GM21786 (cell line): ENCODE data around the gene USP34.

Experiments used
- ATAC-seq: cut with Tn5 transposase; IDR thresholded peaks from one replicate; pipeline ENCODE4 v1.9.1; 2021; ENCODE audit not compliant: unreplicated experiment

The USP34 gene

DNA sequence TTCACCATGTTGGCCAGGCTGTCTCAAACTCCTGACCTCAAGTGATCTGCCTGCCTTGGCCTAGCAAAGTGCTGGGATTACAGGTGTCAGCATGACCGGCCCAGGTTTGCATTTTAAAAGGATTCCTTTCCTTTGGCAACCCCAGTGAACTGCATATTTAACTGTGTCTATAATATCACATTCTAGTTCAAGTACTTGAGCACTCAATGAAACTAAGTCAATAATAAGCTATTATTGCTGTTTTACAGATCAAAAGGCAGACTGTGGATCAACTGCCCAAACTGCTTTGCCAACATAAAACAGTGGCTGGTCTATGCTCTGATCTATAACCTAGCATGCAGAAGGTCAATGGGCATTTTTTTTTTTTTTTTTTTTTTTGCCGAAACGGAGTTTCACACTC lies 144.5 kb downstream of the USP34 start:
- ATAC-seq = no peak

DNA sequence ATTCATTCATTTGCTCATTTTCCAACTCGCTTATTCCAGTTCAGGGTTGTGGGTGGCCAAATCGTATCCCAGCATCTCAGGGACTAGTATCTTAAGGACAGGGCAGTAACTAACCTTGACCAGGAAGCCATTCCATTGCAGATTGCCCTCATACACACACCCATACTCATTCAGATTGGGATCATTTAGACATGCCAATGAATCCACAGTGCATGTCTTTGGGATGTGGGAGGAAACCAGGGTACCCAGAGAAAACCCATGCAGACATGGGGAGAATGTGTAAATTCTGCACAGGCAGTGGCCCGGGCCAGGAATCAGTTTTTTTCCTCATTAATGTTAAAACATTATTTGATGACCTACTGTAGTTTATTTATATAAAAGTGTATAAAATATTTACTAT lies 150.7 kb downstream of the USP34 start:
- ATAC-seq = no peak

DNA sequence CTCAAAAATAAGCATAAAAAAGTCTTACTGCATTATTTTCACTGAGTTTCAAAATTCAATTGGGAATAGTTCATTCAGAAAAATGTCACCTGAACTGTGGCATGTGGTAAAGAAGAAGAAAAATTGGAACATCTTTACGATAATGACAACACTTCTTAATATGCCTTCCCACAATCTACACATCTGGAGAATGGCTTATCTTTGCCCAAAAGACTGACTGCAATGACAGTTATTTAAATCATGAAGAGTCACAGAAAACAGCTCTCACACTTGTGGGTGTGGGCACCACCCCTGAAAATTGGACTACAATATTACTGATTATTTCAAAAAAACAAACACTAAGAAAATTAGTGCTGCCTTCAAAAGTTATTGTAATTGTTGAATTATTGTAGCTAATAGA lies 152.3 kb downstream of the USP34 start:
- no peak for ATAC-seq

DNA sequence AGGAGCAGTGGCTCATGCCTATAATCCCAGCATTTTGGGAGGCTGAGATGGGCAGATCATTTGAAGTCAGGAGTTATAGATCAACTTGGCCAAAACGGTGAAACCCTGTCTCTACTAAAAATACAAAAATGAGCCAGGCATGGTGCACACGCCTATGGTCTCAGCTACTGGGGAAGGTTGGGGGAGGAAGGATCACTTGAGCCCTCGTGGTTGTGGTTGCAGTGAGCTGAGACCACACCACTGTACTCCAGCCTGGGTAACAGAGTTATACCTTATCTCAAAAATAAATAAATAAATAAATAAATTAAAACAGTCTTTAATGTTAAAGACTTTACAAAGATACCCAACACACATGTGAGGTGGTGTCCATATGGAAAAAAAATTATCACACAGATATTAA lies 174.9 kb downstream of the USP34 start:
- ATAC-seq = no peak

DNA sequence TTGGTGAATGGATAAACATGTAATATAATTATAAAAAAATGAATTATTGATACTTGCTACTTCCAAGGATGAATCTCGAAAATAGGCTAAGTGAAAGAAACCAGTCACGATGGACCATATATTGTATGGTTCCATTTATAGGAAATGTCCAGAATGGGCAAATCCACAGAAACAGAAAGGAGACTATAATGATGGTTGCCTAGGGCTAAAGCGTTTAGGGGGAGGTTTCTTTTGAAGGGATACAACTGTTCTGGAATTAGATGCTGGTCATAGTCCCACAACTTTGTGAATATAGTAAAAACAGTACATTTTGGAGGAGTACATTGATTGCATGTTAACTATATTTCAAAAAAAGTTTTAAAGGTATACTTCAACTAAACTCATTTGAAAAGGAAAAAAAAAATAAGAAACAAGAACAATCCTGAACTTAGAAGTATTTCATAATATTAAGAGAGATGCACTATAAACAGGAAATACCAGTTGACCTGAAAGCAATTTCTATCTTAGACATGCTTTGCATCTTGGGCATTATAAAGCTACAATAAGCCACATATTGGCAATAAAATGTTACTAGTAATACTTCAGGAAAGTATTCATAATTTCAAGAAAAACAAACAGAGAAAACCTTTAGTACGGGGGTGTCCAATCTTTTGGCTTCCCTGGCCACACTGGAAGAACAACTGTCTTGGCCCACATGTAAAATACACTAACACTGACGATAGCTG lies 178.9 kb downstream of the USP34 start:
- no peak for ATAC-seq

DNA sequence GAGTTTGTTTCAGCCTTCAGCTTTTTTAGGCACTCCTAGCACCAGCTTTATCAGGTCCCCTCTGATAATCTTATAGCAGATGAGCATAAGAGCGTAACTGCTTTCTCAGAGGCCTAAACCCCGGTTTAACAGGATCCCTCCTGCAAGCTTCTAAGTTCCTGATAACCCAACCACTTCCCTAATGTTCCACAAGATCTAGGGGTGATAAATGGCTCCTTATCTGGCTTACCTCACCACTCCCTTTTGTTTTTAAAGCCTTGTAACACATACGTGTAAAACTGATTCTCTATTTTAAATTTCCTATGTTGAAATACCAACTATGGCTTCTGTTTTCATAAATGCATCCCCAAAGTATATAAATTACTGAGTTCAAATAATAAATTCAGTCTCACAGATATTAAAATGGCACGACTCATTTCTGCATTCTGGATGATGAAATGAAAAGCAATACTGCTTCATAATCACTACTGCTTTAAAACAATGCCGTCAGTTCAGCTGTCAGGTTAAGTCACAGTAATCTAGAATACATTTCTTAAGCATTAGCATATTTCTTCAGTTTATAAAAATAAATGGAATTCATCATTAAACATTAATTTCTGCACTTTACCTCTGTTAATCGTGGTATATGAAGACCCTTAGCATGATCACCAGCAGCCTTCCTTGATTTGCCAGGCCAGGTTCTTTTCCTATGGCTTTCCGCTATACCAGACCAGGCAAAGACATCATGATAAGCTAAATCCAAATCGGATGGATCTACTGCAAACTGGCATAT lies 182.6 kb downstream of the USP34 start:
- no peak for ATAC-seq

DNA sequence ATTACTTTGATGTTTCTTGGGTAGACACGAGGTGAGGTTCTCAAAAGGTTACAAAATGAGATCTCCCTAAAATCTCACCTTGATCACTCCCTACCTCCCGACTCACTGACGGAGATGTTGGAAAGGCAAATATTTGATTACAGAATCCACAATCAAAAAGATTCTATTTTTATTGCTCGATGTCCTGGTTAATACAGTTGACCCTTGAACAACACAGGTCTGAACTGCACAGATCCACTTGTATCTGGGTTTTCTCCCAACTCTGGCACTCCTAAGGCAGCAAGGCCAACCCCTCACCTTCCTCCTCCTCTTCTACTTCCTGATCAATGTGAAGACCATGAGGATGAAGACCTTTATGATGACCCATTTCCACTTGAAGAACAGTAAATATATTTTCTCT lies 183.6 kb downstream of the USP34 start:
- ATAC-seq = no peak

DNA sequence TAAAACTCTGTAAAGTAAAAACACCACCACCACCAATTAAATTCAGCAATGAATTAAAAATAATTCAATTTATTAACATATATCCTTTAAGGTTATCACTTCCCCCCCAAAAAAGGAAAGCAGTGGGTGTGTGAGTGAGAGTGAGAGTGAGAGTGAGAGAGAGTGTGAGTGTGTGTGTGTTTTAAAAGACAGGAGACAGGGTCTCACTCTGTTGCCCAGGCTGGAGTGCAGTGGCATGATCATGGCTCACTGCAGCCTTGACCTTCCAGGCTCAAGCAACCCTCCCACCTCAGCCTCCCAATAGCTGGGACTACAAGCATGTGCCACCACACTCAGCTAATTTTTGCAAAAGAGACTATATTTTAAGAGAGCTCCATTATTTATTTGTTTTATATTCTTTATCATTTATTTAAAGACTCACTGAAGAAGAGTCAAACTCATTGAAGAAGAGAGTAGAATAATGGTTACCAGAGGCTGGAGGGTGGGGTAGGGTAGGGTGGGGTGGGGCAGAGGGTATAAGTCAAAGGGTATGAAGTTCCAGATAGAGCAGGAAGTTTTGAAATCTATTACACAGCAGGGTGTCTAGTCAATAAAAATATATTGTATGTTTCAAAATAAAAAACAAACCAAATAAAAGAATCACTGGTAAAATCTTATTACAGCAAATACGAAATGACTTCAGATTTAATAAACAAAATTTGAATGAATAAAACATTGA lies 187.3 kb downstream of the USP34 start:
- no peak for ATAC-seq

DNA sequence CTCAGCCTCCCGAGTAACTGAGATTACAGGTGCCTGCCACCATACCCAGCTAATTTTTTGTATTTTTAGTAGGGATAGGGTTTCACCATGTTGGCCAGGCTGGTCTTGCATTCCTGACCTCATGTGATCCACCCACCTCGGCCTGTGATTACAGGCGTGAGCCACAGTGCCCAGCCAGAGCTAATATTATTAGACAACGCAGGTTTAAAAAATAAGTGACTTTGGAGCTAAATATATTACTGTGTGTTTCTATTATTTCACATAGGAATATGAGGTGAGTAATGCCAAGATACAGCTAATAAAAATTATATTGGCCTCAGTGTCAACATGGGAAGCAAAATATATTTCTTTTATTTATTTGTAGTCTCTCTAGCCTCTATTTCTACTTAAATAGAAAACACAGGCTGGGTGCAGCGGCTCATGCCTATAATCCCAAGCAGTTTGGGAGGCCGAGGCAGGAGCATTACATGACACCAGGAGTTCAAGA lies 188.7 kb downstream of the USP34 start:
- ATAC-seq = no peak

DNA sequence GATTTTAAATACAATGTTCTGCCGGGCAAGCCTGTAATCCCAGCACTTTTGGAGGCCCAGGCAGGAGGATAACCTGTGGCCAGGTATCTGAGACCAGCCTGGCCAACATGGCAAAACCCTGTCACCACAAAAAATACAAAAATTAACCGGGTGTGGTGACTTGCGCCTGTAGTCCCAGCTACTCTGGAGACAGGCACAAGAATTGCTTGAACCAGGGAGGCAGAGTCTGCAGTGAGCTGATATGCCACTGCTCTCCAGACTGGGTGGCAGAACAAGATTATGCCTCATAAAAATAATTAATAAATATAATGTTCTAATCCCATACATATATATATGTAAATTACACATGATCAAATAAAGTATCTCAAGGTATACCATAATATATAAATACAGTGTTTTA lies 189.6 kb downstream of the USP34 start:
- ATAC-seq = no peak

DNA sequence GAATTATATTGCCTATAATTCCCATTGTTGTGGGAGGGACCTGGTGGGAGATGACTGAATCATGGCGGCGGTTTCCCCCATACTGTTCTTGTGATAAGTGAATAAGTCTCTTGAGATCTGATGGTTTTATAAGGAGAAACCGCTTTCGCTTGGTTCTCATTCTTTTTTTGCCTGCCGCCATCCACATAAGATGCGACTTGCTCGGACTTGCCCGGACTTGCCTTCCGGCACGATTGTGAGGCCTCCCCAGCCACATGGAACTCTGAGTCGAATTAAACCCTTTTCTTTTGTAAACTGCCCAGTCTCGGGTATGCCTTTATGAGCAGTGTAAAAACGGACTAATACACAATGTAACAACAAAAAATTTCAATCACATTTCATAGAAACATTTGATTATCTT lies 193.1 kb downstream of the USP34 start:
- no peak for ATAC-seq

DNA sequence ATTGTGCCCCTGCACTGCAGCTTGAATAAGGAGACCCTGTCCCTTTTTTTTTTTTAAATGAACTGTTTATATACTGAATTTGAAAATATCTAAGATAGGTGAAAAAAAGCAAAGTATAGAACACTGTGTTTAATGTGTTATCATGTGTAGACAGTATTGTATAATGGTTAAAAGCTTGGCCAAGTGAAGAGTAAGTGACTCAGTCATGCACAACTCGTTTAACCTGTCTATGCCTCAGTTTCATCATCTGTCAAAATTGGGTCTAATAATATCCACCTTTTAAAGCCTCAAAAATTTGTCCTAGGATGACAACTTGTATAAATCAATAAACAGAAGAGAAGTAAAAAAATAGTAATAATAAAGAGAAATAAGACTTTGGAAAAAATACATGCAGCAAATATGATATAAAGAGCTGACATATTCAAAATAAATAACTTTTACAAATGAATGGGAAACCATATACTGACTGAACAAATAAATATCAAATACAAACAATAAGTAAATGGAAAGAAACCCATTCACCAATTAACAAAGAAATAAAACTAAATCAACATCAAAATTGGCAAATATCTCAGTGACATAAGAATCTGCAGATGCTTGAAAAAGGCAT lies 195.2 kb downstream of the USP34 start:
- ATAC-seq = no peak

DNA sequence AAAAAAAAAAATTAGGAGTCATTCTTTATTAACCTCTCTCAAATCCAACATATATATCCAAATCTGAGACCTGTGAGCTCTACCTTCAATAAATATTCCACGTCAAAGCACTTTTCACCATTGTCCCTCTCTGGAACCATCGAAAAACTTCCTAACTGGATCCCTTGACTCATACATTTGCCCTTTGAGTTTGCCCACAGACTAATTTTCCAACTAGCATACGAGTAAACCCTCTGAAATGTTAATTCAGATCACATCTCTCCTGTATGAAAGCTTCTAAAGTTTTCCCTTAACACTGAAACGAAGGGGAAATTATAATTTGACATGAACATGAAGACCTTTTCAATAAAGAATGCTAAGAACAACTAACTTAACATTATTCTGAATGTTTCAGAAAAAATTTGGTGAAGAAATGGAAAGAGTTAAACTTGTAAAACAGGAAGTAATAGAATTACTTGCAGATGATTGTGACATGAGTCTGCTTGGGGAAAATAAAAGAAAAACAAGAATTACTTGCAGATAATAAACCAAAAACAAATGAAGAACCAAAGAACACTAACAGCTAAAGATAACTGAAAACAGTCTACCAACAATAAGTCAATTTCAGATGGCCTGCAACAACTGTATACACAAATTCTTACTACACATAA lies 198.3 kb downstream of the USP34 start:
- ATAC-seq = no peak

DNA sequence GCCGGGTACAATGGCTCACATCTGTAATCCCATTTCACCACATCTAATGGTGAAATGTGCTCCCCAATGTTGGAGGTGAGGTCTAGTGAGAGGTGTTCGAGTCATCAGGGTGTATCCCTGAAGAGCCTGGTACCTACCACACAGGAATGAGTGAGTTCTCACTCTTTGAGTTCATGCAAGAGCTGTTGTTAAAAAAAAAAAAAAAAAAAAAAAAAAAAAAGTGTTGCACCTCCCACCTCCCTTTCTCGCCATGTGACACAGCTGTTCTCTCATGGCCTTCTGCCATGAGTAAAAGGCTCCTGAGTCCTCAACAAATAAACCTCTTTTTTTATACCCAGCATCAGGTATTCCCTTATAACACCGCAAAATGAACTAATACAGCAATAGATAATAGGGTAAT lies 202.6 kb downstream of the USP34 start:
- no peak for ATAC-seq

DNA sequence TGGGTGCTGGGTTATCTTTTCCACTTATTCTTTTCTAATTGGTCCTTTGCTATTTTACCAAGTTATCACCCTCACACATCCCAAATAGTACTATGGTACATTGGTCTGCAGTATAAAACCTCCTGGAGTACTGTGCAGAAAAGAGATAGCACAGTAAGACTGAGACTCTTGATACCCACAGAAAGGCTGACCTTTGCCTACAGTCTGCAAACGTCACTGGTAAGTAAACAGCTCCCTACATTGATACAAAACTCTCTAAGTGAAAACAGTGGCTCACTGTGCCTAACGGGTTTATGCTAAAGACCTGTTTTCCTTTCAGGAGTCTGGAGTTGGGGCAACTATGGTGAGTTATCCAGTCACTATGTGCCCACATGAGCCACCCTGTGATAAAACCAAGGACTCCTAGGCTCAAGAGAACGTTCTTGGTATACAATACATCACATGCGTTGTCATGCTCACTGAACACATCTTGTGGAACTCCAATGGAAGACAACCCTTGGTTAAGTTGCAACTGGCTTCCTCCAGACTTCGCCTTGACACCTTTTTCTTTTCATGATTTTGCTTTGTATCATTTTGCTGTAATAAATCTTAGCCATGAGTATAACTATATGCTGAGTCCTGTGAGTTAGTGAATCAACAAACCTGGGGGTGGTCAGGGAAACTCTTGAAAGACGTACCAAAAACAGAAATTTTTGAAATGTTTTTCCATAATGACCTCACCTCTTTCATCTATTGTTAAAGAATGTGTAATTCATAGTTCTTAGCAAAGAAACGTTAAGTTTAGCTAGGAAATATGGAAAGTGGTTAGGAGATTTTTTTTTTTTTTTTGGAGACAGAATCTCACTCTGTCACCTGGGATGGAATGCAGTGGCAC lies 204.0 kb downstream of the USP34 start:
- no peak for ATAC-seq

DNA sequence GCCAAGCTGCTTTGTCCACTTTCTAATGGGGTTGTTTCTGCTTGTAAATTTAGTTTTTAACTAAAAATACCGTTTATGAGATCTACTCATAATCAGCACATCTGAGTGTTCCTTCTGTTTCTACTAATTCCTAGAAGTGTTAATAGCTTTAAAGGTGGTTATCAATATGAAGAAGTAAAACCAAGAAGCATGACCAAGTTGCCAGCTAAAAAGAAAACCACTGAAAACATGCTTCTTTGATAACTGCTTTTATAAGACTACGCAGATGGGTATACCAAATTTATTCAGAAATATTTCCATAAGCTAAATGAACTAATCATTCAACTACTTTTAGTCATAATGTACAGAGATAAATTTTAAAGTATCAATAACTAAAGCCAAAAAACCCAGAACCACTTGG lies 207.1 kb downstream of the USP34 start:
- no peak for ATAC-seq

DNA sequence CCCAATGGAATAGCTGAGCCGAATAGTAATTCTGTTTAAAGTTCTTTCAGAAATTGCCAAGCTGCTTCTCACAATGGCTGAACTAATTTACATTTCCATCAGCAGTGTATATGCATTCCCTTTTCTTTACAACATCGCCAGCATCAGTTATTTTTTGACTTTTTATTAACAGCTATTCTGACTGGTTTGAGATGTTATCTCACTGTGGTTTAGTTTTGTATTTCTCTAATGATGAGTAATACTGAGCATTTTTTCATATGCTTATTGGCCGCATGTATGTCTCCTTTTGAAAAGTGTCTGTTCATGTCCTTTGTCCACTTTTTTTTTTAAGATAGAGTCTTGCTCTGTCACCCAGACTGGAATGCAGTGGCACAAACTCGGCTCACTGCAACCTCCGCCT lies 208.2 kb downstream of the USP34 start:
- ATAC-seq = no peak

DNA sequence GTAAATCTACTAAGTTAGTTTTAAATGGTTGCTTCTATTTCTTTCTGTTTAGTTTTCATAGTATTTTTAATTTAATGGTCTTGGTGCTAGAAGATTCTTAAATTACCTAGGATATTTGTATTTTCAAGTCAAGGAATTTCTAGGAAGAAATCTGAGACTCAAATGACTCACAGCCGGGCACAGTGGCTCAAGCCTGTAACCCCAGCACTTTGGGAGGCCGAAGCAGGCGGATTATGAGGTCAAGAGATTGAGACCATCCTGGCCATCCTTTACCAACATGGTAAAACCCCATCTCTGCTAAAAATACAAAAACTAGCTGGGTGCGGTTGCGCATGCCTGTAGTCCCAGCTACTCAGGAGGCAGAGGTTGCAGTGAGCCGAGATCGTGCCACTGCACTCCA lies 213.4 kb downstream of the USP34 start:
- ATAC-seq = no peak

DNA sequence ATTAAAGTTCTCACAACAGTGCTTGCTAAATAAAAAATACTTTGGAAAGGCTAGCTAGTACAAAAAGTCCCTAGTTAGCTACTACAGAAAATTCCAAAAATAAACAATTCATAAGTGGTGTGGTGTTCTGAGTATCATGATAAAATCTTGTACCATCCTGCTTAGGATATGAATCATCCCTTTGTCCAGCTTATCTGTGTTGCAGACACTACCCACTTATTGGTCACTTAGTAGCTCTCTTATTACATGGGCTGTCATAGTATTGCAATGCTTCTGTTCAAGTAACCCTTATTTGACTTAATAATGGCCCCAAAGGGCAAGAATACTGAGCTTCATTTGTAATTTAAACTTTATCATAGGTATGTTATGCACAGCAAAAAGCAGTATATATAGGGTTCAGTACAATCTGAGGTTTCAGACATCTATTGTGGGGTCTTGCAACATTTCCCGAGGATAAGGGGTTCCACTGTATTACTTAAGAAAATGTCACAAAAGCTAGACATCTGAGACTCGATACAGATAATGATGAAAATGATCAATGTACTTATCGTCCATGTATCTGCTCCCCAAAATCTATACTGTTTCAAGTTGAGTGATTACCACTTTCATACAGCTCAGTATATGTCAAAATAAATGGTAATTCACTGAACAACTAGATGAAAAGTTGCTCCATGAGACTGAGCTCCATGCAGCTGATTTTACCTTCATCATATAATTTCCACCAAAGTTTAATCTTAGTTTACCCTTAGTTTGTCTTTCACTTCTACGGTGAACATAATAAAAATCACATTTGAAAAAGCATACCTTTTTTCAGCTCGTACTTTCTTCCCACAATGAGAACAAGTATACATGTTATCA lies 215.1 kb downstream of the USP34 start:
- no peak for ATAC-seq
